ENCODE results near the gene ZBTB7C. TPM values are rescaled to one million over a fixed set of nuclear protein-coding genes. Genes with fewer than 3 reads are reported as not detected.

The ZBTB7C gene
- total and polyA plus RNA-seq, 10 of the 15 experiments (the other 5 are each of a cell fraction or from before 2014, with no cell fraction given), result under 0.01 to 0.08 (median 0.01) TPM; not detected in 7

GRCh38 chr18:48393170-48393569 is 16.0 kb downstream of the ZBTB7C start (continued):
- TF ChIP-seq RAD51 (IDR thresholded peaks at IDR 0.05), result no peak
- TF ChIP-seq IRF3 (IDR thresholded peaks at IDR 0.05), result no peak
- no peak for TF ChIP-seq ETV6 (conservative IDR thresholded peaks at IDR 0.05 in 1 of 2, IDR thresholded peaks at IDR 0.05 in 1 of 2; ENCODE audit: borderline replicate concordance in 1 of 2, low read depth in 1 of 2)

DNA sequence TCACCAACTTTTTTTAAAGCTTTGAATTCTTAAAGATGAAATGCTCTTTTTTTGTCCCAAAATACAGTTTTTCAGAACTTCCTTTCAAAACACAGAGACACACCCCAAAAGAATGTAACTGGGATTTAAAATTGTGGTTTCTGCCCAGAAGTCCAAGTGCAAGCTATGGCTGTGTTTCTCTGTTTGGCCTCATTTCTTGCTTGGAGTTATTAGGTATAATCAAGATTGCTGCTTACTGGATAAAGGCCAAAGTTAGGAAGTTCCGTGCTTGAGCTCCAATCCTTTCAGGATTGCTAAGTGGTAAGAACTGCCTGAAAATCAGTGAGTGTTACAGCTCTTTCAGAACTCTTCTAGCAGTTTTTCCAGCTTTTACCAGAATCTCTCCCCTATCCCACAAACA is 16.9 kb downstream of the ZBTB7C start:
- BruUV-seq (replicated peaks), result no TSS peak
- no peak for TF ChIP-seq MTA2 (IDR thresholded peaks at IDR 0.05; ENCODE audit: low read depth)
- TF ChIP-seq ZNF622 (IDR thresholded peaks at IDR 0.05), result no peak
- no peak for TF ChIP-seq HDAC2 (IDR thresholded peaks at IDR 0.05)
- no peak for TF ChIP-seq TARDBP (IDR thresholded peaks at IDR 0.05; ENCODE audit: borderline replicate concordance)
- TF ChIP-seq CHD2 (IDR thresholded peaks at IDR 0.05; ENCODE audit: borderline replicate concordance, low read depth, low read length), result no peak
- no peak for TF ChIP-seq HDGF (IDR thresholded peaks at IDR 0.05)
- TF ChIP-seq SIN3A (IDR thresholded peaks at IDR 0.05; ENCODE audit: low read depth, low read length), result no peak
- TF ChIP-seq, protein P1, sequence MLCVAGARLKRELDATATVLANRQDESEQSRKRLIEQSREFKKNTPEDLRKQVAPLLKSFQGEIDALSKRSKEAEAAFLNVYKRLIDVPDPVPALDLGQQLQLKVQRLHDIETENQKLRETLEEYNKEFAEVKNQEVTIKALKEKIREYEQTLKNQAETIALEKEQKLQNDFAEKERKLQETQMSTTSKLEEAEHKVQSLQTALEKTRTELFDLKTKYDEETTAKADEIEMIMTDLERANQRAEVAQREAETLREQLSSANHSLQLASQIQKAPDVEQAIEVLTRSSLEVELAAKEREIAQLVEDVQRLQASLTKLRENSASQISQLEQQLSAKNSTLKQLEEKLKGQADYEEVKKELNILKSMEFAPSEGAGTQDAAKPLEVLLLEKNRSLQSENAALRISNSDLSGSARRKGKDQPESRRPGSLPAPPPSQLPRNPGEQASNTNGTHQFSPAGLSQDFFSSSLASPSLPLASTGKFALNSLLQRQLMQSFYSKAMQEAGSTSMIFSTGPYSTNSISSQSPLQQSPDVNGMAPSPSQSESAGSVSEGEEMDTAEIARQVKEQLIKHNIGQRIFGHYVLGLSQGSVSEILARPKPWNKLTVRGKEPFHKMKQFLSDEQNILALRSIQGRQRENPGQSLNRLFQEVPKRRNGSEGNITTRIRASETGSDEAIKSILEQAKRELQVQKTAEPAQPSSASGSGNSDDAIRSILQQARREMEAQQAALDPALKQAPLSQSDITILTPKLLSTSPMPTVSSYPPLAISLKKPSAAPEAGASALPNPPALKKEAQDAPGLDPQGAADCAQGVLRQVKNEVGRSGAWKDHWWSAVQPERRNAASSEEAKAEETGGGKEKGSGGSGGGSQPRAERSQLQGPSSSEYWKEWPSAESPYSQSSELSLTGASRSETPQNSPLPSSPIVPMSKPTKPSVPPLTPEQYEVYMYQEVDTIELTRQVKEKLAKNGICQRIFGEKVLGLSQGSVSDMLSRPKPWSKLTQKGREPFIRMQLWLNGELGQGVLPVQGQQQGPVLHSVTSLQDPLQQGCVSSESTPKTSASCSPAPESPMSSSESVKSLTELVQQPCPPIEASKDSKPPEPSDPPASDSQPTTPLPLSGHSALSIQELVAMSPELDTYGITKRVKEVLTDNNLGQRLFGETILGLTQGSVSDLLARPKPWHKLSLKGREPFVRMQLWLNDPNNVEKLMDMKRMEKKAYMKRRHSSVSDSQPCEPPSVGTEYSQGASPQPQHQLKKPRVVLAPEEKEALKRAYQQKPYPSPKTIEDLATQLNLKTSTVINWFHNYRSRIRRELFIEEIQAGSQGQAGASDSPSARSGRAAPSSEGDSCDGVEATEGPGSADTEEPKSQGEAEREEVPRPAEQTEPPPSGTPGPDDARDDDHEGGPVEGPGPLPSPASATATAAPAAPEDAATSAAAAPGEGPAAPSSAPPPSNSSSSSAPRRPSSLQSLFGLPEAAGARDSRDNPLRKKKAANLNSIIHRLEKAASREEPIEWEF (IDR thresholded peaks at IDR 0.05; ENCODE audit: insufficient replicate concordance, low read depth, low read length), result no peak
- TF ChIP-seq ASH2L (IDR thresholded peaks at IDR 0.05; ENCODE audit: borderline replicate concordance, low read depth), result no peak
- TF ChIP-seq IKZF2 (IDR thresholded peaks at IDR 0.05), result no peak
- no peak for TF ChIP-seq ATF2 (IDR thresholded peaks at IDR 0.05; ENCODE audit: low read length)
- TF ChIP-seq IRF5 (IDR thresholded peaks at IDR 0.05; ENCODE audit: borderline replicate concordance), result no peak
- TF ChIP-seq ZNF24 (IDR thresholded peaks at IDR 0.05), result no peak

More for the DNA sequence above, 16.9 kb downstream of the ZBTB7C start:
- H2AFZ ChIP-seq (ENCODE audit: control insufficient read depth, low read depth, low read length), result no peak overlapping the region
- no peaks in the 10 kb centered on the region for H3K27me3 ChIP-seq (replicated peaks in 1 of 2; ENCODE audit: control insufficient read depth in 2 of 2, insufficient read depth in 2 of 2, low read length in 1 of 2)
- CTCF ChIA-PET, result interaction anchor here (1.5 kb wide), 1 partner anchor 620 kb away, joined by 3 read pairs; no protein-coding TSS in a partner anchor
- DNase-seq (ENCODE audit: low read depth, low spot score) (no peak), FAIRE-seq (no peak), ATAC-seq (no peak)
- no peak overlapping the region for H3K9ac ChIP-seq (ENCODE audit: control insufficient read depth, insufficient read depth, low read length)
- no peaks in the 10 kb centered on the region for H3K4me1 ChIP-seq (ENCODE audit: control insufficient read depth, insufficient read depth, low read length)
- H3K27ac ChIP-seq (ENCODE audit: control insufficient read depth, insufficient read depth), result no peak overlapping the region
- no peak overlapping the region for H3K4me3 ChIP-seq
- H3K36me3 ChIP-seq (ENCODE audit: control insufficient read depth in 2 of 2, insufficient read depth in 2 of 2, low read length in 1 of 2), result no peaks in the 10 kb centered on the region
- POLR2A ChIA-PET, result no interaction called here
- RAD21 ChIA-PET (ENCODE audit: unreplicated experiment), result no interaction called here
- no peaks in the 10 kb centered on the region for H4K20me1 ChIP-seq (ENCODE audit: control insufficient read depth, insufficient read depth)
- H3K4me2 ChIP-seq (ENCODE audit: control insufficient read depth, insufficient read depth), result no peak overlapping the region
- no peaks in the 10 kb centered on the region for H3K9me3 ChIP-seq (replicated peaks; ENCODE audit: control insufficient read depth, insufficient read depth, low read length)
- SMC1A ChIA-PET (ENCODE audit: uncharacterized antibody, unreplicated experiment), result no interaction called here
- no peaks in the 10 kb centered on the region for H3K79me2 ChIP-seq (ENCODE audit: control insufficient read depth, insufficient read depth, low read length)
- 63% methylated on average over 1 of the region's 1 CpG for WGBS (ENCODE audit: insufficient coverage, insufficient replicate concordance, low lambda C conversion rate, missing lambda C conversion rate)
- in situ Hi-C loops (cut with MboI) (no loop called here), intact Hi-C loops (cut with micrococcal nuclease; ENCODE audit: unreplicated experiment) (no loop called here)

Data from GM12878 (cell line).